ENCODE results near the gene CPPED1.
A peak's percentile ranks its signal among the peaks of the same experiment; 100 is the strongest.

Gene CPPED1

GRCh38 chr16:12729448-12729847, 74.2 kb downstream of the CPPED1 start:
- DNase-seq = peak; percentile 49

GRCh38 chr16:12728469-12728868, 75.2 kb downstream of the CPPED1 start:
- no peak for DNase-seq

- no peak for DNase-seq
These were observed 79.5 kb downstream of the CPPED1 start for GRCh38 chr16:12724226-12724625.

- DNase-seq = no peak
These were observed 80.0 kb downstream of the CPPED1 start for GRCh38 chr16:12723681-12724080.

GRCh38 chr16:12721841-12722421, 81.8 kb downstream of the CPPED1 start:
- no peak for DNase-seq

GRCh38 chr16:12719972-12720371, 83.7 kb downstream of the CPPED1 start:
- DNase-seq = no peak

GRCh38 chr16:12716658-12717057, 87.0 kb downstream of the CPPED1 start:
- no peak for DNase-seq

GRCh38 chr16:12709807-12710206, 93.9 kb downstream of the CPPED1 start:
- DNase-seq = no peak

GRCh38 chr16:12708266-12708665, 95.4 kb downstream of the CPPED1 start:
- DNase-seq = no peak

- DNase-seq = no peak
These were observed 97.1 kb downstream of the CPPED1 start for GRCh38 chr16:12706628-12707027.

GRCh38 chr16:12704492-12705111, 99.1 kb downstream of the CPPED1 start:
- no peak for DNase-seq

- DNase-seq = no peak
These were observed 99.8 kb downstream of the CPPED1 start for GRCh38 chr16:12703935-12704334.

- DNase-seq = no peak
These were observed 103.5 kb downstream of the CPPED1 start for GRCh38 chr16:12700161-12700560.

GRCh38 chr16:12699161-12699560, 104.5 kb downstream of the CPPED1 start:
- no peak for DNase-seq

GRCh38 chr16:12697437-12697836, 106.2 kb downstream of the CPPED1 start:
- DNase-seq = no peak

GRCh38 chr16:12695454-12695853, 108.2 kb downstream of the CPPED1 start:
- DNase-seq = no peak

- DNase-seq = no peak
These were observed 113.7 kb downstream of the CPPED1 start for GRCh38 chr16:12690024-12690423.

- DNase-seq = peak; percentile 7
These were observed 114.5 kb downstream of the CPPED1 start for GRCh38 chr16:12688951-12689850.

GRCh38 chr16:12685806-12686205, 117.9 kb downstream of the CPPED1 start:
- no peak for DNase-seq

GRCh38 chr16:12682432-12683165, 121.1 kb downstream of the CPPED1 start:
- DNase-seq = no peak

- no peak for DNase-seq
These were observed 122.0 kb downstream of the CPPED1 start for GRCh38 chr16:12681653-12682052.

GRCh38 chr16:12680531-12680930, 123.2 kb downstream of the CPPED1 start:
- DNase-seq = no peak

GRCh38 chr16:12679660-12680272, 123.9 kb downstream of the CPPED1 start:
- DNase-seq = no peak
